SK-N-SH treated with all-trans-retinoic acid at 6 μM for 48 hours (cell line): Measurements from ENCODE around the gene COX6A2.
"Not testable (repeated sequence)": the region's sequence is repeated elsewhere in the genome, so short reads cannot be mapped to it uniquely, and the experiment has no call there.

Source experiments
- ATAC-seq: fragments of 200-7000 bp; cut with Tn5 transposase; 3 replicates; pipeline ENCODE4 v1.9.1; 2020; ENCODE audit warnings: mild to moderate bottlenecking, moderate library complexity
- ARNTL ChIP-seq: fragments of 450-650 bp; formaldehyde crosslinking; IDR thresholded peaks from 2 replicates; pipeline ENCODE4 v1.5.0; 2020; ENCODE audit warnings: low read depth, mild to moderate bottlenecking, moderate library complexity, borderline replicate concordance
- BACH2 ChIP-seq: fragments of 250-450 bp; sonication (Bioruptor Pico); IDR thresholded peaks from 2 replicates; pipeline ENCODE4 v1.9.0; 2021; ENCODE audit warnings: mild to moderate bottlenecking, borderline replicate concordance
- CREB5 ChIP-seq: fragments of 250-450 bp; sonication (Bioruptor Pico); IDR thresholded peaks from 2 replicates; pipeline ENCODE4 v1.5.1; 2020; ENCODE audit warnings: low read depth, mild to moderate bottlenecking, moderate library complexity
- CSRNP3 ChIP-seq: fragments of 250-450 bp; sonication (Bioruptor Pico); IDR thresholded peaks from 2 replicates; pipeline ENCODE4 v1.5.1; 2021; ENCODE audit warnings: mild to moderate bottlenecking, moderate library complexity
- ESRRG ChIP-seq: fragments of 250-450 bp; sonication (Bioruptor Pico); IDR thresholded peaks from 2 replicates; pipeline ENCODE4 v1.6.1; 2021; ENCODE audit warnings: mild to moderate bottlenecking
- GLIS3 ChIP-seq: fragments of 250-450 bp; sonication (Bioruptor Pico); IDR thresholded peaks from 2 replicates; pipeline ENCODE4 v1.5.0; 2020; ENCODE audit warnings: mild to moderate bottlenecking, moderate library complexity
- ISL1 ChIP-seq: fragments of 250-450 bp; sonication (Bioruptor Pico); IDR thresholded peaks from 2 replicates; pipeline ENCODE4 v2.1.2; 2022; ENCODE audit warnings: mild to moderate bottlenecking, moderate library complexity
- OSR1 ChIP-seq: fragments of 250-450 bp; sonication (Bioruptor Pico); IDR thresholded peaks from 2 replicates; pipeline ENCODE4 v1.8.0; 2022; ENCODE audit warnings: moderate library complexity, mild to moderate bottlenecking, inconsistent platforms
- PATZ1 ChIP-seq: fragments of 250-450 bp; sonication (Bioruptor Pico); IDR thresholded peaks from 2 replicates; pipeline ENCODE4 v1.8.0; 2020; ENCODE audit warnings: mild to moderate bottlenecking, moderate library complexity, borderline replicate concordance
- POU6F1 ChIP-seq: fragments of 250-450 bp; sonication (Bioruptor Pico); IDR thresholded peaks from 2 replicates; pipeline ENCODE4 v1.8.0; 2021; ENCODE audit warnings: low read depth, mild to moderate bottlenecking, moderate library complexity, borderline replicate concordance
- PPARA ChIP-seq: fragments of 250-450 bp; sonication (Bioruptor Pico); IDR thresholded peaks from 2 replicates; pipeline ENCODE4 v1.5.0; 2020; ENCODE audit warnings: mild to moderate bottlenecking, borderline replicate concordance
- RARB ChIP-seq: fragments of 250-450 bp; sonication (Bioruptor Pico); IDR thresholded peaks from 2 replicates; pipeline ENCODE4 v1.8.0; 2021; ENCODE audit warnings: mild to moderate bottlenecking, moderate library complexity
- SNAI2 ChIP-seq: fragments of 250-450 bp; sonication (Bioruptor Pico); IDR thresholded peaks from 2 replicates; pipeline ENCODE4 v1.5.0; 2020; ENCODE audit warnings: mild to moderate bottlenecking, moderate library complexity
- TCF4 ChIP-seq: fragments of 250-450 bp; sonication (Bioruptor Pico); IDR thresholded peaks from 2 replicates; pipeline ENCODE4 v1.8.0; 2021; ENCODE audit warnings: mild to moderate bottlenecking, moderate library complexity, borderline replicate concordance
- TOX ChIP-seq: fragments of 250-450 bp; sonication (Bioruptor Pico); IDR thresholded peaks from 2 replicates; pipeline ENCODE4 v1.8.0; 2021; ENCODE audit warnings: mild to moderate bottlenecking, moderate library complexity, borderline replicate concordance
- TSHZ2 ChIP-seq: fragments of 250-450 bp; sonication (Bioruptor Pico); IDR thresholded peaks from 2 replicates; pipeline ENCODE4 v1.5.0; 2020; ENCODE audit warnings: mild to moderate bottlenecking, moderate library complexity
- ZC3H10 ChIP-seq: fragments of 250-450 bp; sonication (Bioruptor Pico); IDR thresholded peaks from 2 replicates; pipeline ENCODE4 v1.5.1; 2021; ENCODE audit warnings: mild to moderate bottlenecking, moderate library complexity
- ZFP3 ChIP-seq: fragments of 250-450 bp; sonication (Bioruptor Pico); IDR thresholded peaks from 2 replicates; pipeline ENCODE4 v1.5.0; 2020; ENCODE audit warnings: mild to moderate bottlenecking, moderate library complexity
- ZFP30 ChIP-seq: fragments of 450-650 bp; formaldehyde crosslinking; IDR thresholded peaks from 2 replicates; pipeline ENCODE4 v1.5.0; 2022; ENCODE audit warnings: mild to moderate bottlenecking, moderate library complexity
- ZNF565 ChIP-seq: fragments of 450-650 bp; formaldehyde crosslinking; conservative IDR thresholded peaks from 2 replicates; pipeline ENCODE4 v1.5.0; 2020; ENCODE audit warnings: low read depth, mild to moderate bottlenecking, moderate library complexity
- ZNF70 ChIP-seq: fragments of 450-650 bp; formaldehyde crosslinking; IDR thresholded peaks from 2 replicates; pipeline ENCODE4 v1.5.0; 2020; ENCODE audit warnings: mild to moderate bottlenecking, moderate library complexity
- ZNF8 ChIP-seq: fragments of 450-650 bp; formaldehyde crosslinking; IDR thresholded peaks from 2 replicates; pipeline ENCODE4 v1.5.0; 2020; ENCODE audit warnings: mild to moderate bottlenecking, moderate library complexity

The COX6A2 gene

GRCh38 chr16:31441956-31442355 lies 13.8 kb upstream of the COX6A2 start:
- TF ChIP-seq TSHZ2 (CRISPR knock-in tag), result no peak
- ATAC-seq, result no peak

- ATAC-seq, result no peak
- TF ChIP-seq ESRRG (CRISPR knock-in tag), result no peak
- no peak for TF ChIP-seq TOX (CRISPR knock-in tag)
- no peak for TF ChIP-seq ZFP30
- no peak for TF ChIP-seq PPARA (CRISPR knock-in tag)
- TF ChIP-seq CSRNP3 (CRISPR knock-in tag), result no peak
- no peak for TF ChIP-seq ISL1
- no peak for TF ChIP-seq TCF4 (CRISPR knock-in tag)
- no peak for TF ChIP-seq SNAI2 (CRISPR knock-in tag)
- TF ChIP-seq TSHZ2 (CRISPR knock-in tag), result no peak
- TF ChIP-seq RARB (CRISPR knock-in tag), result no peak
- no peak for TF ChIP-seq ZFP3 (CRISPR knock-in tag)
- no peak for TF ChIP-seq ARNTL (CRISPR knock-in tag)
- no peak for TF ChIP-seq ZC3H10 (CRISPR knock-in tag)
- no peak for TF ChIP-seq OSR1
- TF ChIP-seq PATZ1, result no peak
- TF ChIP-seq ZNF70 (CRISPR knock-in tag), result no peak
- no peak for TF ChIP-seq CREB5 (CRISPR knock-in tag)
Measured at GRCh38 chr16:31440516-31441184, 12.5 kb upstream of the COX6A2 start.

- no peak for ATAC-seq
- TF ChIP-seq GLIS3 (CRISPR knock-in tag), result no peak
- no peak for TF ChIP-seq POU6F1 (CRISPR knock-in tag)
- no peak for TF ChIP-seq ZNF8 (CRISPR knock-in tag)
- no peak for TF ChIP-seq BACH2 (CRISPR knock-in tag)
- no peak for TF ChIP-seq TCF4 (CRISPR knock-in tag)
- no peak for TF ChIP-seq ZNF565 (CRISPR knock-in tag)
- TF ChIP-seq ZC3H10 (CRISPR knock-in tag), result no peak
- no peak for TF ChIP-seq ESRRG (CRISPR knock-in tag)
- TF ChIP-seq RARB (CRISPR knock-in tag), result no peak
- no peak for TF ChIP-seq TOX (CRISPR knock-in tag)
- no peak for TF ChIP-seq ZNF70 (CRISPR knock-in tag)
- TF ChIP-seq PATZ1, result no peak
- no peak for TF ChIP-seq OSR1
- no peak for TF ChIP-seq PPARA (CRISPR knock-in tag)
Measured at GRCh38 chr16:31439519-31439918, 11.4 kb upstream of the COX6A2 start.

GRCh38 chr16:31439023-31439422 lies 10.9 kb upstream of the COX6A2 start:
- not testable (repeated sequence) for ATAC-seq
